AG20443 (cell line): ENCODE measurements around the gene PRDM7.
"Not testable (repeated sequence)": the region's sequence is repeated elsewhere in the genome, so short reads cannot be mapped to it uniquely, and the experiment has no call there.

Experiments
- DNase-seq: peaks from one replicate; pipeline ENCODE4 v3.0.0; 2012; ENCODE audit warnings: low spot score, mixed read lengths

PRDM7 gene

GRCh38 chr16:90012991-90013745 is 64.0 kb downstream of the PRDM7 start:
- no peak for DNase-seq

DNA sequence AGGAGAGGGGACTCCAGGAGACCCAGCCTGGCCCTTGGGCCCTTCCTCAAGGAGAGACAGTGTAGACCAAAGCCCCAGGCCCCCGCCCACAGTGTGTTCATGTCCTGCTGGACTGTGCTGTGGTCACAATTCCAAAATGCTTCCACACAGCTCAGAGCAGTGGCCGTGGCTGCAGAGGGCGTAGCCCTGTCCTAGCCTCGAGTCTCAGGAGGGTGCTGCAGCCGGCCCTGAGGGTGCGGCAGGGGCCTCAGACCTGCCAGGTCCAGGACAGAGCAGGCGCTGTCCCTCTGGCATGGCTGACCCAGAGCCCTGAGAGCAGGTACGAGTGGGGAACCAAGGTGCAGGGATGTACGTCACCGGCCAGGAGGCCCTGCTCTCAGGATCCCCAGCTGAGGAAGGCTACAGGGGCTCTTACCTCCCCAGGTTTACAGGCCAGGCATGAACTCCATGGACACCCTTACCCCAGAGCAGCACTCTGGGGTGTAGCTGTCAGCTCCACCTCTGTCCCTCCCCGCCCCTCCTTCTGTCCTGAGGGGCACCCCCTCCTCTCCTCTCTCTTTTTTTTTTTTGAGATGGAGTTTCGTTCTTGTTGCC is 65.1 kb downstream of the PRDM7 start:
- no peak for DNase-seq

DNA sequence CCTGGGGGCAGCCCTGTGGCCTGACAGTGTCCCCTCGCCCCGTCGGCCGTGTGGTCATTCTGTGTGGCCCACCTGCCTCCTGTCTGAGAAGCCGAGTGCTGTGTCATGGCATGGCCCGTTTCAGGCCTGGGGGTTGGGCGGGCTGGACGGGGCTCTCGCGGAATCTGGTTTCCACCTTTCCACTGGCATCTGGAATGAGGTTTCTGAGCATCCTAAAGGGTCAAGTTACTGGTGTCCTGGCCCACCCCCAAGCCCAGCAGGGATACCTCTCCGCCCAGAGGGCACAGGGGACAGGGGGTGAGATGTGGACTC is 65.7 kb downstream of the PRDM7 start:
- DNase-seq: no peak

GRCh38 chr16:90010676-90011507 is 66.2 kb downstream of the PRDM7 start:
- no peak for DNase-seq

DNA sequence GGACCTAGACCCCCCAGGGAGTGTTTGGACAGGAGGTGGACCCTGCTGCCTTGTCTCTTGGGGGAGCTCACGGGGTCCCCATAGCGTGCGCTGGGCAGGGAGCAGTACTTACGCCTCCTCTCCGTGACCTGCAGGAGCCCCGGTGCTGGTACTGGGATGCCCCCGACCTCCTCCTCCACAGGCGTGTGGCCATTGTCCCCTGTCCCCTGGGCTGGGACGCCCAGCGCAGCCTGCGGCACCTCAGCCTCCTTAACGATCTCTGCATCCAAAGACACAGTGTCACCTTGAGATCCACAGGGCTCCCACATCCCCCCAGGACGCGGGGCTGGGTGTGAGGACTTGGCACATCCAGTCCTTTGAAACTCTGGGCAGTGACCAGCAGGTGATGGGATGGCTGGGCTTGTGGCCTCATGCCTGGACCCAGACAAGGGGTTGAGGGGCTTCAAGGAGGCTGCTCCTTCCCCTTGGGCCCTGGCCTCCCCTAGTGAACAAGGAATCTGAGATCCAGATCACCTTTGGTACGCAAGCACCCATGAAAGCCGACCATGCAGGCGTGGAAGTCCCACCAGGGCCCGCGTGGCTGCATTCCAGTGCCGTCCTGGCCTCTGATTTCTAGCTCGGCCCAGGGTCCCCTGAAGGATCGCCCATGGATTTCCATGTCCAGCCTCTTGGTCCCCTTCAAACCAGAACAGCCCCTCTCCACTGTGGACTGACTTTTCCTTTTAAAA is 67.8 kb downstream of the PRDM7 start:
- no peak for DNase-seq

DNA sequence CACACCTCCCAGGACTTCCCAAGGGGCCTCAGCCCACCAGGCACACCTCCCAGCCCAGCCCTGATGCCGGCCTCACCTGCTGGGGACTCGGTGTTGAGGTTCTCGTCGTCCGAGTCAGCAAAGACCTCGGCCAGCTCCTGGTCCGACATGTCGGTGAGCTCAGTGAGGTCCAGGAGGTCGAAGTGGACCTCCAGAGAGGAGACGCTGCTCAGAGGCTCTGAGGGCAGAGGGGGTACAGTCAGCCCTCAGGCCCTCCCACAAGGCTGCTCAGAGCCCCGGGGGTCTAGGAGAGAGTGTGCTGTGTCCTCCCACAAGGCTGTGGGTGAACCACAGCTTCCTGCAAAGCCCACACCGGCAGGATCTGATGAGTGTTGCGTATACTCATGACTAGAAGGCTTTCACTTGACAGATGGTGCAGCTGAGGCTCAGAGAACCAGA is 68.4 kb downstream of the PRDM7 start:
- no peak for DNase-seq

DNA sequence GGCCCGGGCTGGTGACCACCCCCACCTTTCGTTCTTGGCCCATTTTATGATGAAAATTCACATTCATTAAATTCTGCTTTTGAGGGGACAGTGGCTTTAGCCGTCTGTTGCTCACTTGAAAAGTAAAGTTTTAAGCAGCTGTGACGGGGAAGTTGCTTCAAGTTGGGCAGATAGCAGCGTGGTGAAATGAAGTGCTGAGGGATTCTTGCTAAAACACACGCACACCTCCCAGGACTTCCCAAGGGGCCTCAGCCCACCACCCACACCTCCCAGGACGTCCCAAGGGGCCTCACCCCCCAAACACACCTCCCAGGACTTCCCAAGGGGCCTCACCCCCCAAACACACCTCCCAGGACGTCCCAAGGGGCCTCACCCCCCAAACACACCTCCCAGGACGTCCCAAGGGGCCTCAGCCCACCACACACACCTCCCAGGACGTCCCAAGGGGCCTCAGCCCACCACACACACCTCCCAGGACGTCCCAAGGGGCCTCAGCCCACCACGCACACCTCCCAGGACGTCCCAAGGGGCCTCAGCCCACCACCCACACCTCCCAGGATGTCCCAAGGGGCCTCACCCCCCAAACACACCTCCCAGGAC is 69.4 kb downstream of the PRDM7 start:
- not testable (repeated sequence) for DNase-seq

DNA sequence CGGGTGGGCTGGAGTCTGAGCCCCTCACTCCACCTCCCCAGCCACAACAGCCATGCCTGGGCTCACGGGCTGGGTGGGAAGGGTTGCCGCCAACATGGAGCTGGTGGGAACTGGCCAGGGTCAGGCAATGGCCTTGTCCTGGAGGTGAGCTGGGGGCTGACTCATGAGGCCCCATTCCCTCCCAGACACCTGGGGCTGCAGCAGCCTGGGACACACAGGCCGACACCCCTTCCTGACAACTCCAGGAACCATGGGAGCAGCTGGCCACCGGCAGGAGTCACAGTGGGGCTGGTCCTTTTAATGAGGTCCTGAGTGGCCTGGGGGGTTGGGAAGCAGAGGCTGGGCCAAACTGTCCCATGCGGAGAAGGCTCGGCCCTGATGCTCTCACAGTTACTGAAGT is 70.1 kb downstream of the PRDM7 start:
- DNase-seq: no peak
